ENCODE results near the gene HIP1.

HIP1 gene

GRCh38 chr7:75669579-75669978, 69.2 kb downstream of the HIP1 start:
- DNase-seq (ENCODE audit: low spot score), result no peak

GRCh38 chr7:75667938-75668337, 70.8 kb downstream of the HIP1 start:
- DNase-seq (ENCODE audit: low spot score), result no peak

- peak; percentile 30 for DNase-seq (ENCODE audit: low spot score)
These were observed 75.3 kb downstream of the HIP1 start for GRCh38 chr7:75663302-75663907.

- no peak for DNase-seq (ENCODE audit: low spot score)
These were observed 76.0 kb downstream of the HIP1 start for GRCh38 chr7:75662579-75663301.

GRCh38 chr7:75660566-75661215, 78.0 kb downstream of the HIP1 start:
- DNase-seq (ENCODE audit: low spot score), result no peak

- no peak for DNase-seq (ENCODE audit: low spot score)
These were observed 79.9 kb downstream of the HIP1 start for GRCh38 chr7:75658802-75659201.

GRCh38 chr7:75658369-75658768, 80.4 kb downstream of the HIP1 start:
- DNase-seq (ENCODE audit: low spot score), result no peak

- no peak for DNase-seq (ENCODE audit: low spot score)
These were observed 80.9 kb downstream of the HIP1 start for GRCh38 chr7:75657866-75658265.

GRCh38 chr7:75656740-75657139, 82.0 kb downstream of the HIP1 start:
- no peak for DNase-seq (ENCODE audit: low spot score)

GRCh38 chr7:75655536-75655935, 83.2 kb downstream of the HIP1 start:
- no peak for DNase-seq (ENCODE audit: low spot score)

- no peak for DNase-seq (ENCODE audit: low spot score)
These were observed 83.9 kb downstream of the HIP1 start for GRCh38 chr7:75654855-75655254.

GRCh38 chr7:75653651-75654050, 85.1 kb downstream of the HIP1 start:
- DNase-seq (ENCODE audit: low spot score), result no peak

GRCh38 chr7:75652788-75653187, 86.0 kb downstream of the HIP1 start:
- no peak for DNase-seq (ENCODE audit: low spot score)

- peak; percentile 21 for DNase-seq (ENCODE audit: low spot score)
These were observed 88.1 kb downstream of the HIP1 start for GRCh38 chr7:75650681-75651080.

GRCh38 chr7:75650062-75650461, 88.7 kb downstream of the HIP1 start:
- DNase-seq (ENCODE audit: low spot score), result no peak

- no peak for DNase-seq (ENCODE audit: low spot score)
These were observed 89.3 kb downstream of the HIP1 start for GRCh38 chr7:75649462-75649861.

GRCh38 chr7:75647709-75648438, 90.9 kb downstream of the HIP1 start:
- no peak for DNase-seq (ENCODE audit: low spot score)

- no peak for DNase-seq (ENCODE audit: low spot score)
These were observed 92.1 kb downstream of the HIP1 start for GRCh38 chr7:75646571-75647102.

GRCh38 chr7:75645570-75645969, 93.2 kb downstream of the HIP1 start:
- no peak for DNase-seq (ENCODE audit: low spot score)

GRCh38 chr7:75644589-75644988, 94.2 kb downstream of the HIP1 start:
- DNase-seq (ENCODE audit: low spot score), result no peak

- DNase-seq (ENCODE audit: low spot score), result peak; percentile 58
These were observed 95.8 kb downstream of the HIP1 start for GRCh38 chr7:75642810-75643486.

- no peak for DNase-seq (ENCODE audit: low spot score)
These were observed 98.5 kb downstream of the HIP1 start for GRCh38 chr7:75640201-75640600.

Data from hematopoietic multipotent progenitor cell treated with erythropoietin and hydrocortisone succinate and interleukin-3 and kit ligand, for 15 days (in vitro differentiated cells).